GM18511 (cell line): ENCODE data around the gene ADAMTS12.
A peak's percentile ranks its signal among the peaks of the same experiment; 100 is the strongest.

ENCODE experiments used
- ATAC-seq: cut with Tn5 transposase; IDR thresholded peaks from one replicate; pipeline ENCODE4 v1.9.1; 2021; ENCODE audit warnings: mild to moderate bottlenecking, moderate library complexity; ENCODE audit not compliant: unreplicated experiment

The ADAMTS12 gene

GRCh38 chr5:33675958-33676464 is 215.8 kb downstream of the ADAMTS12 start:
- peak; percentile 83 for ATAC-seq

- no peak for ATAC-seq
Measured at GRCh38 chr5:33671700-33672291, 220.0 kb downstream of the ADAMTS12 start.

GRCh38 chr5:33662722-33663427 is 228.9 kb downstream of the ADAMTS12 start:
- ATAC-seq, result no peak

- no peak for ATAC-seq
Measured at GRCh38 chr5:33659526-33660169, 232.1 kb downstream of the ADAMTS12 start.

GRCh38 chr5:33657804-33658440 is 233.9 kb downstream of the ADAMTS12 start:
- ATAC-seq, result no peak

- no peak for ATAC-seq
Measured at GRCh38 chr5:33657176-33657575, 234.6 kb downstream of the ADAMTS12 start.

GRCh38 chr5:33650911-33651310 is 240.9 kb downstream of the ADAMTS12 start:
- ATAC-seq, result no peak

GRCh38 chr5:33649549-33650482 is 242.0 kb downstream of the ADAMTS12 start:
- no peak for ATAC-seq

- no peak for ATAC-seq
Measured at GRCh38 chr5:33641744-33642505, 249.9 kb downstream of the ADAMTS12 start.

- ATAC-seq, result no peak
Measured at GRCh38 chr5:33639474-33639873, 252.3 kb downstream of the ADAMTS12 start.

- ATAC-seq, result no peak
Measured at GRCh38 chr5:33637011-33637410, 254.8 kb downstream of the ADAMTS12 start.

- no peak for ATAC-seq
Measured at GRCh38 chr5:33635582-33635981, 256.2 kb downstream of the ADAMTS12 start.

- ATAC-seq, result no peak
Measured at GRCh38 chr5:33633699-33634098, 258.1 kb downstream of the ADAMTS12 start.

- peak; percentile 99 for ATAC-seq
Measured at GRCh38 chr5:33631786-33632185, 260.0 kb downstream of the ADAMTS12 start.

- ATAC-seq, result no peak
Measured at GRCh38 chr5:33631139-33631538, 260.7 kb downstream of the ADAMTS12 start.

GRCh38 chr5:33629999-33630398 is 261.8 kb downstream of the ADAMTS12 start:
- no peak for ATAC-seq

GRCh38 chr5:33628796-33629195 is 263.0 kb downstream of the ADAMTS12 start:
- no peak for ATAC-seq

GRCh38 chr5:33621514-33621913 is 270.3 kb downstream of the ADAMTS12 start:
- no peak for ATAC-seq

- ATAC-seq, result no peak
Measured at GRCh38 chr5:33614039-33614438, 277.8 kb downstream of the ADAMTS12 start.

- ATAC-seq, result no peak
Measured at GRCh38 chr5:33612386-33612785, 279.4 kb downstream of the ADAMTS12 start.
